OCI-LY1 (cell line): Measurements from ENCODE around the gene HOXC13.
A peak's percentile ranks its signal among the peaks of the same experiment; 100 is the strongest.

ENCODE experiments used
- H2AFZ ChIP-seq: fragments of 200-600 bp; sonication (generic), shearing (Covaris generic); 2 replicates; pipeline ENCODE4 v1.6.0; 2014; ENCODE audit warnings: antibody characterized with exemption, mild to moderate bottlenecking, low read length
- H3F3A ChIP-seq: fragments of 200-600 bp; sonication (generic), shearing (Covaris generic); 2 replicates; pipeline ENCODE4 v1.6.0; 2014; ENCODE audit warnings: mild to moderate bottlenecking, antibody characterized with exemption, low read length, moderate library complexity; ENCODE audit not compliant: insufficient read depth
- H3K27ac ChIP-seq: fragments of 200-600 bp; sonication (generic); 2 replicates; pipeline ENCODE4 v1.5.1; 2014; ENCODE audit warnings: low read length, mixed run types, mild to moderate bottlenecking, low read depth; ENCODE audit not compliant: poor library complexity, severe bottlenecking
- H3K27me3 ChIP-seq: fragments of 200-600 bp; sonication (generic); 2 replicates; pipeline ENCODE4 v1.6.0; 2014; ENCODE audit warnings: antibody characterized with exemption, mild to moderate bottlenecking, low read length, moderate library complexity; ENCODE audit not compliant: insufficient read depth
- H3K36me3 ChIP-seq: fragments of 200-600 bp; sonication (generic); 2 replicates; pipeline ENCODE4 v1.6.1; 2014; ENCODE audit warnings: mild to moderate bottlenecking, antibody characterized with exemption, low read length, moderate library complexity, mixed read lengths; ENCODE audit not compliant: insufficient read depth
- H3K4me1 ChIP-seq: fragments of 200-600 bp; sonication (generic); 2 replicates; pipeline ENCODE4 v1.5.1; 2014; ENCODE audit warnings: mild to moderate bottlenecking, low read length, moderate library complexity; ENCODE audit not compliant: insufficient read depth, severe bottlenecking
- H3K4me2 ChIP-seq: fragments of 200-600 bp; sonication (generic), shearing (Covaris generic); 2 replicates; pipeline ENCODE4 v1.6.1; 2014; ENCODE audit warnings: low read length
- H3K4me3 ChIP-seq: fragments of 200-600 bp; sonication (generic); 2 replicates; pipeline ENCODE4 v1.5.1; 2014; ENCODE audit warnings: low read length, low read depth, mild to moderate bottlenecking, mixed read lengths; ENCODE audit not compliant: poor library complexity, severe bottlenecking
- H3K79me2 ChIP-seq: fragments of 200-600 bp; shearing (Covaris generic); 2 replicates; pipeline ENCODE4 v1.6.1; 2016; ENCODE audit warnings: mixed run types, low read length, mixed read lengths; ENCODE audit not compliant: insufficient read depth
- H3K9ac ChIP-seq: fragments of 200-600 bp; sonication (generic), shearing (Covaris generic); 2 replicates; pipeline ENCODE4 v1.6.1; 2014; ENCODE audit warnings: mild to moderate bottlenecking, low read length, mixed read lengths
- H3K9me2 ChIP-seq: fragments of 200-600 bp; sonication (generic), shearing (Covaris generic); 2 replicates; pipeline ENCODE4 v1.6.1; 2014; ENCODE audit warnings: low read depth, mild to moderate bottlenecking, low read length, mixed read lengths
- H3K9me3 ChIP-seq: fragments of 200-600 bp; shearing (Covaris generic); 2 replicates; pipeline ENCODE4 v1.6.1; 2014; ENCODE audit warnings: low read length, mixed read lengths
- H4K20me1 ChIP-seq: fragments of 200-600 bp; sonication (generic), shearing (Covaris generic); 2 replicates; pipeline ENCODE4 v1.6.0; 2016; ENCODE audit warnings: mild to moderate bottlenecking, low read length; ENCODE audit not compliant: insufficient read depth
- CTCF ChIP-seq: fragments of 200-600 bp; sonication (generic), shearing (Covaris generic); IDR thresholded peaks from 2 replicates; pipeline ENCODE4 v1.5.1; 2017; ENCODE audit warnings: mild to moderate bottlenecking, antibody characterized with exemption, low read length, moderate library complexity, mixed read lengths
- EZH2 ChIP-seq: fragments of 200-600 bp; sonication (generic), shearing (Covaris generic); IDR thresholded peaks from 2 replicates; pipeline ENCODE4 v1.8.0; 2017; ENCODE audit warnings: borderline replicate concordance, mixed run types, mild to moderate bottlenecking, antibody characterized with exemption, low read length, moderate library complexity, mixed read lengths

HOXC13 gene

GRCh38 chr12:53994264-53995001 is 55.8 kb downstream of the HOXC13 start:
- Histone ChIP-seq H3K9ac (no peak overlapping the region), H3K36me3 (no peaks in the 10 kb centered on the region), H2AFZ (no peak overlapping the region), H3K4me3 (no peak overlapping the region), H3K27ac (no peak overlapping the region), H3K9me3 (no peaks in the 10 kb centered on the region), H3K4me2 (no peak overlapping the region), H3K4me1 (peaks cover 1% of the 10 kb centered on the region), H3F3A (no peaks in the 10 kb centered on the region), H3K9me2 (no peaks in the 10 kb centered on the region), H3K79me2 (no peaks in the 10 kb centered on the region), H3K27me3 (peaks cover 16% of the 10 kb centered on the region), H4K20me1 (no peaks in the 10 kb centered on the region)
- TF ChIP-seq CTCF (no peak), EZH2 (no peak)

- H3K27me3 ChIP-seq, result peaks cover 16% of the 10 kb centered on the region
- TF ChIP-seq EZH2 (no peak), CTCF (no peak)
- H3K9me3 ChIP-seq, result no peaks in the 10 kb centered on the region
- H3K36me3 ChIP-seq, result no peaks in the 10 kb centered on the region
- H3K9me2 ChIP-seq, result no peaks in the 10 kb centered on the region
- no peaks in the 10 kb centered on the region for H3F3A ChIP-seq
- no peak overlapping the region for H3K4me3 ChIP-seq
- H2AFZ ChIP-seq, result no peak overlapping the region
- no peaks in the 10 kb centered on the region for H3K4me1 ChIP-seq
- H3K4me2 ChIP-seq, result no peak overlapping the region
- no peaks in the 10 kb centered on the region for H4K20me1 ChIP-seq
- H3K27ac ChIP-seq, result no peak overlapping the region
- no peak overlapping the region for H3K9ac ChIP-seq
- no peaks in the 10 kb centered on the region for H3K79me2 ChIP-seq
These were observed 56.4 kb downstream of the HOXC13 start for GRCh38 chr12:53995002-53995377.

GRCh38 chr12:53995378-53996239 is 57.0 kb downstream of the HOXC13 start:
- H3K27ac ChIP-seq, result no peak overlapping the region

More at GRCh38 chr12:53995378-53996239, 57.0 kb downstream of the HOXC13 start:
- Histone ChIP-seq H3K79me2 (no peaks in the 10 kb centered on the region), H3K27me3 (peaks cover 16% of the 10 kb centered on the region), H3K4me1 (no peaks in the 10 kb centered on the region), H3K36me3 (no peaks in the 10 kb centered on the region), H3K9me2 (no peaks in the 10 kb centered on the region), H3K4me3 (no peak overlapping the region), H3K9ac (no peak overlapping the region), H3K4me2 (peak overlapping the region; percentile 4; the same call in 1 of the 2 replicates), H2AFZ (no peak overlapping the region), H3F3A (no peaks in the 10 kb centered on the region), H4K20me1 (no peaks in the 10 kb centered on the region), H3K9me3 (no peaks in the 10 kb centered on the region)
- no peak for TF ChIP-seq EZH2
- TF ChIP-seq CTCF, result no peak
